K562 (cell line): ENCODE measurements around the gene WDR45. TPM values are rescaled to one million over a fixed set of nuclear protein-coding genes. Genes with fewer than 3 reads are reported as not detected.

Experiments
- CTBP1 ChIP-seq: fragments of 450-650 bp; IDR thresholded peaks from 2 replicates; pipeline ENCODE4 v1.6.1; 2016; ENCODE audit warnings: borderline replicate concordance
- DPF2 ChIP-seq: fragments of 450-650 bp; IDR thresholded peaks from 2 replicates; pipeline ENCODE4 v1.6.1; 2016
- ETS2 ChIP-seq: IDR thresholded peaks from 2 replicates; pipeline ENCODE4 v1.6.1; 2016; ENCODE audit warnings: borderline replicate concordance, missing genetic modification characterization, mild to moderate bottlenecking, moderate library complexity, missing compliant biosample characterization; ENCODE audit not compliant: poor library complexity, severe bottlenecking
- FOS ChIP-seq: IDR thresholded peaks from 3 replicates; pipeline ENCODE4 v1.6.1; 2011; ENCODE audit not compliant: insufficient read length; ENCODE audit errors: extremely low read depth
- HMG20A ChIP-seq: fragments of 450-650 bp; formaldehyde crosslinking; conservative IDR thresholded peaks from 2 replicates; pipeline ENCODE4 v1.4.0; 2020; ENCODE audit warnings: mild to moderate bottlenecking, mixed read lengths
- HMG20B ChIP-seq: fragments of 250-450 bp; sonication (Bioruptor Pico); IDR thresholded peaks from 2 replicates; pipeline ENCODE4 v1.5.0; 2021; ENCODE audit warnings: mild to moderate bottlenecking
- KLF10 ChIP-seq: fragments of 250-450 bp; sonication (Bioruptor Pico); IDR thresholded peaks from 2 replicates; pipeline ENCODE4 v1.6.1; 2021; ENCODE audit warnings: matching md5 sums
- MAZ ChIP-seq, 2 experiments: fragments of 450-650 bp in 1 of 2; sonication (generic) in 1 of 2; formaldehyde crosslinking; IDR thresholded peaks in 1 of 2; conservative IDR thresholded peaks in 1 of 2; 2 replicates each; pipeline versions ENCODE4 v1.4.0 to v1.5.0; 2020; ENCODE audit warnings: mild to moderate bottlenecking in 1 of 2, missing genetic modification reagents in 1 of 2
- NRF1 ChIP-seq, 2 experiments: fragments of 450-650 bp; IDR thresholded peaks in 1 of 2; conservative IDR thresholded peaks in 1 of 2; 2 replicates each; pipeline ENCODE4 v1.6.1; 2014; ENCODE audit warnings: mild to moderate bottlenecking in 2 of 2
- PPARD ChIP-seq: fragments of 250-450 bp; sonication (Bioruptor Pico); IDR thresholded peaks from 2 replicates; pipeline ENCODE4 v1.8.0; 2022; ENCODE audit warnings: inconsistent platforms, mild to moderate bottlenecking, moderate library complexity
- SMARCB1 ChIP-seq: IDR thresholded peaks from 2 replicates; pipeline ENCODE4 v1.6.1; 2011; ENCODE audit warnings: improper control_type of control experiment, low read depth; ENCODE audit not compliant: insufficient read length
- ZNF134 ChIP-seq: fragments of 250-450 bp; sonication (Bioruptor Pico); conservative IDR thresholded peaks from 2 replicates; pipeline ENCODE4 v1.4.0; 2020
- ZNF311 ChIP-seq: fragments of 250-450 bp; sonication (Bioruptor Pico); IDR thresholded peaks from 2 replicates; pipeline ENCODE4 v1.4.0; 2020; ENCODE audit warnings: mild to moderate bottlenecking, moderate library complexity
- ZNF589 ChIP-seq: fragments of 200-800 bp; sonication (Bioruptor generic); IDR thresholded peaks from 2 replicates; pipeline ENCODE4 v1.6.1; 2016; ENCODE audit warnings: low read depth, missing genetic modification characterization, missing compliant biosample characterization
- ZNF778 ChIP-seq: fragments of 450-650 bp; formaldehyde crosslinking; IDR thresholded peaks from 2 replicates; pipeline ENCODE4 v1.4.0; 2020; ENCODE audit warnings: mild to moderate bottlenecking, moderate library complexity
- polyA plus RNA-seq, 8 experiments: library from polyadenylated mRNA; depleted of rRNA in 4 of 8; stranded (reverse) in 5 of 8; unstranded in 3 of 8; fragments of >200 nt; fragmentation: Nextera tagmentation in 2 of 8; fragmentation: Illumina TruSeq in 1 of 8; extraction: Ambion mirVana in 2 of 8; extraction: Trizol in 1 of 8; gene quantifications; 2 replicates each; pipeline versions ENCODE4 v1.2.1 to v1.2.3, GENCODE V29; 2011 to 2014; ENCODE audit warnings: inconsistent platforms in 1 of 8, missing spikeins in 1 of 8
- total RNA-seq, 7 experiments: library from RNA; depleted of rRNA in 6 of 7; stranded (reverse); fragments of >200 nt in 6 of 7; fragmentation: Illumina TruSeq in 2 of 7; extraction: Trizol in 2 of 7; gene quantifications; 2 replicates each; pipeline versions ENCODE4 v1.2.1 to v1.2.3, GENCODE V29; 2011 to 2021; ENCODE audit warnings: low replicate concordance in 1 of 7
- TF ChIP-seq, protein P1 (sequence below): fragments of 450-650 bp; IDR thresholded peaks from 2 replicates; pipeline ENCODE4 v1.6.1; 2016; ENCODE audit warnings: antibody characterized with exemption
- TF ChIP-seq, protein P2 (sequence below): fragments of 450-650 bp; formaldehyde crosslinking; IDR thresholded peaks from 2 replicates; pipeline ENCODE4 v1.4.0; 2020; ENCODE audit warnings: mild to moderate bottlenecking, moderate library complexity
- TF ChIP-seq, protein P3 (sequence below): fragments of 250-450 bp; sonication (Bioruptor Pico); IDR thresholded peaks from 2 replicates; pipeline ENCODE4 v1.8.0; 2022; ENCODE audit warnings: moderate library complexity, mild to moderate bottlenecking, inconsistent platforms
- TF ChIP-seq, protein P4 (sequence below): sonication (generic); formaldehyde crosslinking; IDR thresholded peaks from 2 replicates; pipeline ENCODE4 v1.8.0; 2022; ENCODE audit warnings: mild to moderate bottlenecking, missing genetic modification reagents
- TF ChIP-seq, protein P5 (sequence below): fragments of 250-450 bp; sonication (Bioruptor Pico); IDR thresholded peaks from 2 replicates; pipeline ENCODE4 v1.5.1; 2021; ENCODE audit warnings: mild to moderate bottlenecking
- TF ChIP-seq, protein P6 (sequence below): sonication (generic); formaldehyde crosslinking; IDR thresholded peaks from 2 replicates; pipeline ENCODE4 v1.8.0; 2022; ENCODE audit warnings: mild to moderate bottlenecking, low read depth, missing genetic modification reagents

The WDR45 gene
- total and polyA plus RNA-seq, 9 of the 15 experiments (the other 6 are each of a cell fraction or from before 2014, with no cell fraction given) = 19.4 to 136 (median 59.7) TPM

DNA sequence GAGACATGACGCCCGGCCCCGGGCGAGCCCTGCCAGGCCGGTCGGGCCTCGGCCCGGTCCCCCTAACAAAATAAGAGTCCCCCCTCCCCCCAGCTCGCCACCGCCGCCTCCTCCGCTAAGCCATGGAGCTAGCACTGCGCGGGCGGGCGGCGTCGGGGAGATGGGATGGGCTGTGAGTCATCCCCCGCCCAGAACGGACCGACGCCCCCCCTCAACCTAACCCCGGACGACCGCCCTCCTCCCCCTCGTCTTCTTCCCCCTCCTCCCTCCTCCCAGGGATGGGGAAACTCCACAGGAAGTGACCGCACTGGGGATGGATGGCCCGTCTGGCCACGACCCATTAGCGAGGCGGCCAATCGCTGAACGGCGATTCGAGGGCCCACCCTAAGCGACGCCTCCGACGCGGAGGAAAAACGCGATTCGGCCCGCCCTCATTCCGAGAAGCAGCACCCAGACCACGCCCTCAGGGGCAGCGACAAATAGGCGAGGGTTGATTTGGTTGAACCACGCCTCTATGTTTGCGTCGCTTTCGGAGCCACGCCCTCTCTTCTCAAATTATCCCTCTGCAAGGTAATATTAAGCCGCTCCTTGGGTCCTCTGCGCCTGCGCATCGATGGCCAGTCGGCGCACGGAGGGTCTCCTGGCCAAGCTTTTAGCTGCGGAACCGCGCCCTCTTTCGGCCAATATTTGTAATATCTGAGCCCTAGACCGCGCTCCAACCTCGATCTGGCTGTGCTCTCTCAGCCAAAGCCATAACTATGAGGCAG lies 36.3 kb downstream of the WDR45 start, which contains the start of gene TFE3 (continued):
- TF ChIP-seq KLF10 (no peak), ETS2 (tag) (no peak), ZNF134 (no peak), ZNF778 (no peak), MAZ (CRISPR knock-in tag; conservative IDR thresholded peaks at IDR 0.05 in 1 of 2, IDR thresholded peaks at IDR 0.05 in 1 of 2) (peak; percentile 18 to 71; a peak in 1 of 4 replicates), DPF2 (peak; percentile 61; the same call in 1 of the 2 replicates), ZNF311 (no peak), HMG20B (CRISPR knock-in tag) (no peak), HMG20A (CRISPR knock-in tag) (no peak), ZNF589 (CRISPR knock-in tag) (no peak), CTBP1 (peak; percentile 20; the same call in 1 of the 2 replicates), SMARCB1 (no peak), FOS (no peak), PPARD (no peak), NRF1 (conservative IDR thresholded peaks at IDR 0.05 in 1 of 2, IDR thresholded peaks at IDR 0.05 in 1 of 2) (peak; percentile 99)
- TF ChIP-seq, protein P1, sequence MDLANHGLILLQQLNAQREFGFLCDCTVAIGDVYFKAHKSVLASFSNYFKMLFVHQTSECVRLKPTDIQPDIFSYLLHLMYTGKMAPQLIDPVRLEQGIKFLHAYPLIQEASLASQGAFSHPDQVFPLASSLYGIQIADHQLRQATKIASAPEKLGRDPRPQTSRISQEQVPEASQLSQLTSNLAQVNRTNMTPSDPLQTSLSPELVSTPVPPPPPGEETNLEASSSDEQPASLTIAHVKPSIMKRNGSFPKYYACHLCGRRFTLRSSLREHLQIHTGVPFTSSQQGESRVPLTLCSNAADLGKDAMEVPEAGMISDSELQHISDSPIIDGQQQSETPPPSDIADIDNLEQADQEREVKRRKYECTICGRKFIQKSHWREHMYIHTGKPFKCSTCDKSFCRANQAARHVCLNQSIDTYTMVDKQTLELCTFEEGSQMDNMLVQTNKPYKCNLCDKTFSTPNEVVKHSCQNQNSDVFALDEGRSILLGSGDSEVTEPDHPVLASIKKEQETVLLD = peak; percentile 83
- TF ChIP-seq, protein P2, sequence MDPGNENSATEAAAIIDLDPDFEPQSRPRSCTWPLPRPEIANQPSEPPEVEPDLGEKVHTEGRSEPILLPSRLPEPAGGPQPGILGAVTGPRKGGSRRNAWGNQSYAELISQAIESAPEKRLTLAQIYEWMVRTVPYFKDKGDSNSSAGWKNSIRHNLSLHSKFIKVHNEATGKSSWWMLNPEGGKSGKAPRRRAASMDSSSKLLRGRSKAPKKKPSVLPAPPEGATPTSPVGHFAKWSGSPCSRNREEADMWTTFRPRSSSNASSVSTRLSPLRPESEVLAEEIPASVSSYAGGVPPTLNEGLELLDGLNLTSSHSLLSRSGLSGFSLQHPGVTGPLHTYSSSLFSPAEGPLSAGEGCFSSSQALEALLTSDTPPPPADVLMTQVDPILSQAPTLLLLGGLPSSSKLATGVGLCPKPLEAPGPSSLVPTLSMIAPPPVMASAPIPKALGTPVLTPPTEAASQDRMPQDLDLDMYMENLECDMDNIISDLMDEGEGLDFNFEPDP = no peak
- TF ChIP-seq, protein P3, sequence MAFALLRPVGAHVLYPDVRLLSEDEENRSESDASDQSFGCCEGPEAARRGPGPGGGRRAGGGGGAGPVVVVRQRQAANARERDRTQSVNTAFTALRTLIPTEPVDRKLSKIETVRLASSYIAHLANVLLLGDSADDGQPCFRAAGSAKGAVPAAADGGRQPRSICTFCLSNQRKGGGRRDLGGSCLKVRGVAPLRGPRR (CRISPR knock-in tag) = no peak
- TF ChIP-seq, protein P4, sequence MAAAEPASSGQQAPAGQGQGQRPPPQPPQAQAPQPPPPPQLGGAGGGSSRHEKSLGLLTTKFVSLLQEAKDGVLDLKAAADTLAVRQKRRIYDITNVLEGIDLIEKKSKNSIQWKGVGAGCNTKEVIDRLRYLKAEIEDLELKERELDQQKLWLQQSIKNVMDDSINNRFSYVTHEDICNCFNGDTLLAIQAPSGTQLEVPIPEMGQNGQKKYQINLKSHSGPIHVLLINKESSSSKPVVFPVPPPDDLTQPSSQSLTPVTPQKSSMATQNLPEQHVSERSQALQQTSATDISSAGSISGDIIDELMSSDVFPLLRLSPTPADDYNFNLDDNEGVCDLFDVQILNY = no peak
- TF ChIP-seq, protein P5, sequence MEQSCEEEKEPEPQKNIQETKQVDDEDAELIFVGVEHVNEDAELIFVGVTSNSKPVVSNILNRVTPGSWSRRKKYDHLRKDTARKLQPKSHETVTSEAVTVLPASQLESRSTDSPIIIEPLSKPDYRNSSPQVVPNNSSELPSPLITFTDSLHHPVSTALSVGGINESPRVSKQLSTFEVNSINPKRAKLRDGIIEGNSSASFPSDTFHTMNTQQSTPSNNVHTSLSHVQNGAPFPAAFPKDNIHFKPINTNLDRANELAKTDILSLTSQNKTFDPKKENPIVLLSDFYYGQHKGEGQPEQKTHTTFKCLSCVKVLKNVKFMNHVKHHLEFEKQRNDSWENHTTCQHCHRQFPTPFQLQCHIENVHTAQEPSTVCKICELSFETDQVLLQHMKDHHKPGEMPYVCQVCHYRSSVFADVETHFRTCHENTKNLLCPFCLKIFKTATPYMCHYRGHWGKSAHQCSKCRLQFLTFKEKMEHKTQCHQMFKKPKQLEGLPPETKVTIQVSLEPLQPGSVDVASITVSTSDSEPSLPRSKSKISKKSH (CRISPR knock-in tag) = no peak
- TF ChIP-seq, protein P6, sequence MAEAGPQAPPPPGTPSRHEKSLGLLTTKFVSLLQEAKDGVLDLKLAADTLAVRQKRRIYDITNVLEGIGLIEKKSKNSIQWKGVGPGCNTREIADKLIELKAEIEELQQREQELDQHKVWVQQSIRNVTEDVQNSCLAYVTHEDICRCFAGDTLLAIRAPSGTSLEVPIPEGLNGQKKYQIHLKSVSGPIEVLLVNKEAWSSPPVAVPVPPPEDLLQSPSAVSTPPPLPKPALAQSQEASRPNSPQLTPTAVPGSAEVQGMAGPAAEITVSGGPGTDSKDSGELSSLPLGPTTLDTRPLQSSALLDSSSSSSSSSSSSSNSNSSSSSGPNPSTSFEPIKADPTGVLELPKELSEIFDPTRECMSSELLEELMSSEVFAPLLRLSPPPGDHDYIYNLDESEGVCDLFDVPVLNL (CRISPR knock-in tag) = no peak
